HEK293T (cell line): ENCODE results near the gene SYTL2.

Experiments used
- FOXA1 ChIP-seq: fragments of 450-650 bp; IDR thresholded peaks from 2 replicates; pipeline ENCODE4 v1.6.1; 2016; ENCODE audit warnings: mild to moderate bottlenecking
- FOXM1 ChIP-seq: fragments of 450-650 bp; IDR thresholded peaks from 2 replicates; pipeline ENCODE4 v1.6.1; 2017; ENCODE audit warnings: mild to moderate bottlenecking, borderline replicate concordance
- SP1 ChIP-seq: fragments of 450-650 bp; IDR thresholded peaks from 2 replicates; pipeline ENCODE4 v1.6.1; 2017
- SUZ12 ChIP-seq: fragments of 450-650 bp; IDR thresholded peaks from 2 replicates; pipeline ENCODE4 v1.6.1; 2016; ENCODE audit warnings: mild to moderate bottlenecking
- ZNF384 ChIP-seq: fragments of 450-650 bp; IDR thresholded peaks from 2 replicates; pipeline ENCODE4 v1.6.1; 2016

DNA sequence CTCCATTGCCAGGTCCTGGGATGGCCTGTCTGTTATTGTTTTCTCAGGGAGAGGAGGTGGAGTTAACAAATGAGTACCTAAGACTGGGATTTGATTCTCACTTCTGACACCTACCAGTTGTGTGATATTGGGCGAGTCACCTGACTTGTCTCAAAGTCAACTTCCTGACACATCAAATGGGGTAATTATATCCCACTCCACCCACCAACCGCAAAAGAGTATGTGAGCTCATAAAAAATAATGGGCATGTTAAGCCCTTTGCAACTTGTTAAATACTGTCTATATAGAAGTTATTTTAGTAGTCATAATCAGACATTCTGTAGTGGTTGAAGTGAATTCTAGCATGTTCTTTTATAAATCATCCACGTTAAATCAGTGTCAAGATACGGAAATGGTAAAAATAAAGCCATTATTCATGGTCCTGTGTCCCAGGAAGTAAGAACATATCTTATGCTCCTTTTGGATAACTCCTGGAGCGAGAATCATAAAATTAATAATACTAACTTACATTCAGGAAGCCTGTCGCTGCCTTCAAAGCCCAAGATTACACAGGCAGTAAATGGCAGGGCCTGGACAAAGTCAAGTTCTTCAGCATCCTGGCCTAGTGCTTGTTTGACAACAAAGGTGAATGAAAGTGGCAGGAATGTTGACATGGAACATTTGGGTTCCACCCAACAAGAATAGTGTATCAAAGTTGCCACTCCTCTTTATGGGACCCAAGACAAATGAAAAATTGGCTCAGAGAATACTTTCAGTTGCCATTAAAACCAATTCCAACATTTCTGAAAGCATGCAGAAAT, 54.3 kb downstream of the SYTL2 start:
- TF ChIP-seq SP1 (no peak), SUZ12 (no peak), ZNF384 (no peak), FOXA1 (no peak), FOXM1 (no peak)
